RWPE1 (cell line): ENCODE results near the gene PTPN5.

Experiments
- CTCF ChIA-PET: fragments of 350-600 bp; sonication (Branson Sonifier 250); formaldehyde crosslinking; extraction: SDS; loops from one replicate; lab custom pipeline; 2021; lab: Yijun Ruan, JAX
- POLR2A ChIA-PET: fragments of 400-600 bp; formaldehyde crosslinking; extraction: SDS; loops from one replicate; lab custom pipeline; 2020; ENCODE audit warnings: antibody characterized with exemption; ENCODE audit not compliant: low non-redundant PET; lab: Yijun Ruan, JAX
- DNase-seq: peaks from one replicate; pipeline ENCODE4 v3.0.0; 2012; ENCODE audit warnings: low spot score
- H3K27ac ChIP-seq: fragments of 450-650 bp; 2 replicates; pipeline ENCODE4 v1.5.1; 2017
- TF ChIP-seq, protein P1 (sequence below): fragments of 450-650 bp; conservative IDR thresholded peaks from 2 replicates; pipeline ENCODE4 v1.5.1; 2017; ENCODE audit warnings: low read depth, mild to moderate bottlenecking

PTPN5 gene

DNA sequence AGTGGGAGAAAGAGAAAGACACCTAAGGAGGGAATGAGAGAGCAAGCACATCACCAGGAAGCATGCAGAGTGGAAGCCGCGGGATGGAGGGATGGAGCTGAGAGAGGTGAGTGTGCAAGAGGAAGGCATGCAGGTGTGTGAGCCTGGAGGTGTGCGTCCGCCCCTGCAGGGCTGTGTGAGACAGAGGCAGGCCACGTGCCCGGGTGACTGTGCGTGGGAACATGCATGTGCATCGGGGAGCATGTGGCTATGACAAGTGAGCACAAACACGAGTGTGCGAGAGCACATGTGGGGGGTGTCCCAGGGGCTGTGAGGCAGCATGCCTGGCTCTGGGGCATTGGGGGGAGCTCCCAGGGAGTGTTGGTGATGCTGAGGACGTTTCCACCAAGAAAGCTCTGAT lies 29.9 kb downstream of the PTPN5 start:
- TF ChIP-seq, protein P1, sequence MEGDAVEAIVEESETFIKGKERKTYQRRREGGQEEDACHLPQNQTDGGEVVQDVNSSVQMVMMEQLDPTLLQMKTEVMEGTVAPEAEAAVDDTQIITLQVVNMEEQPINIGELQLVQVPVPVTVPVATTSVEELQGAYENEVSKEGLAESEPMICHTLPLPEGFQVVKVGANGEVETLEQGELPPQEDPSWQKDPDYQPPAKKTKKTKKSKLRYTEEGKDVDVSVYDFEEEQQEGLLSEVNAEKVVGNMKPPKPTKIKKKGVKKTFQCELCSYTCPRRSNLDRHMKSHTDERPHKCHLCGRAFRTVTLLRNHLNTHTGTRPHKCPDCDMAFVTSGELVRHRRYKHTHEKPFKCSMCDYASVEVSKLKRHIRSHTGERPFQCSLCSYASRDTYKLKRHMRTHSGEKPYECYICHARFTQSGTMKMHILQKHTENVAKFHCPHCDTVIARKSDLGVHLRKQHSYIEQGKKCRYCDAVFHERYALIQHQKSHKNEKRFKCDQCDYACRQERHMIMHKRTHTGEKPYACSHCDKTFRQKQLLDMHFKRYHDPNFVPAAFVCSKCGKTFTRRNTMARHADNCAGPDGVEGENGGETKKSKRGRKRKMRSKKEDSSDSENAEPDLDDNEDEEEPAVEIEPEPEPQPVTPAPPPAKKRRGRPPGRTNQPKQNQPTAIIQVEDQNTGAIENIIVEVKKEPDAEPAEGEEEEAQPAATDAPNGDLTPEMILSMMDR = no peak
- H3K27ac ChIP-seq = no peak overlapping the region
- ChIA-PET POLR2A (no interaction called here), CTCF (no interaction called here)
- DNase-seq = no peak

DNA sequence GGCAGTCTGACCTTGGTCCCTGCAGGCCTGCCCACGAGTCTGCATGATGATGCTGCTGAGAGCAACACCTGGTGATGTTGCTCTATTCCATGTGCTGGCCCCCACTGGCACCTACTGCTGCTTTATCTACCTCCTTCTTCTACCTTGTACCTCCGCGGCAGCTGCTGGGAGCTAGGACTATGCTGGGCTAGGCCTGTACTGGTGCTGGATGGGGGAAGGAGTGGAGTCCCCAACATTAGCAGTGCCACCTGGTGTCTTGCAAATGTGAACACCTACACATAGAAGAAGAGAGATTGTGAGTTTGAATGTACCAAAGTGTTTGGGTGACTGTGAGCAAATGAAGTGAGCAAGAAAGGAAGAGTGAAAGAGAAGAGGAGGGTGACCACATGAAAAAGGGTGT lies 30.5 kb downstream of the PTPN5 start:
- H3K27ac ChIP-seq = no peak overlapping the region
- ChIA-PET CTCF (no interaction called here), POLR2A (no interaction called here)
- no peak for DNase-seq
- TF ChIP-seq, protein P1 = no peak

DNA sequence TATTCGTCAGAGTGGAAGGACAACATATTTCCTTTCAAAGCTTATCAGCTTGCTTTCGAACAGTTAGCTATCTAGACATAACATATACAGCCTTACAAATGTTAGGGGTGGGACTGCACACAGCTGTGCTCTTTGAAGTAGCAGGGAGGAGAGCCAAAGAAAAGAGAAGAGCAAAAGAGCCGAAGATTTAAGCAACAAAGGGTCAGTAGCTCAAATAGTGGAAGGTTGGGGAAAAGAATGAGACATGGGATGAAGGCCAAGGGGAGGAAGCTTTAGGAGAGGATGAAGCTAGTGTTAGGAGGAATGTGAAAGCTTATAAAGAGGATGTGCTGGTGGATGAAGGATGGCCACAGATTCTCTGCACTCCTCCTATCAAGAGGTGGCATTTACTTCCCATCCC lies 33.8 kb downstream of the PTPN5 start:
- H3K27ac ChIP-seq = no peak overlapping the region
- TF ChIP-seq, protein P1 = no peak
- CTCF ChIA-PET = no interaction called here
- POLR2A ChIA-PET = no interaction called here
- no peak for DNase-seq

DNA sequence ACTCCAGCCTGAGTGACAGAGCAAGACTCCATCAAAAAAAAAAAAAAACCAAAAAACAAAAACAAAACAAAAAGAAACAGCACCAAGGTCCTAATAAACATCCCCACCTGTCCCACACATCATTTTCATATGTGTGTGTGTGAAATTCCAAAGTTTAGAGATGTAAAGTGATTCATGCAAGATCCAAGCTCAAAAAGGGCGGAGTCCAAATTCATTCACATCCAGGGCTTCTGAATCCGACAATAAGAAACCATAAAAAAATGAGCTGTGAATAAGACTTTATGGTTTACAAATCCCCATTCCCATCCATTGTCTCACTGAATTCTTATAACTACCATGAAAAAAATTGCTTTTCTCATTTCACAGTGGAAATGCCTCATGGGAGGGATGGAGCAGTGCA lies 34.7 kb downstream of the PTPN5 start:
- no peak for DNase-seq

DNA sequence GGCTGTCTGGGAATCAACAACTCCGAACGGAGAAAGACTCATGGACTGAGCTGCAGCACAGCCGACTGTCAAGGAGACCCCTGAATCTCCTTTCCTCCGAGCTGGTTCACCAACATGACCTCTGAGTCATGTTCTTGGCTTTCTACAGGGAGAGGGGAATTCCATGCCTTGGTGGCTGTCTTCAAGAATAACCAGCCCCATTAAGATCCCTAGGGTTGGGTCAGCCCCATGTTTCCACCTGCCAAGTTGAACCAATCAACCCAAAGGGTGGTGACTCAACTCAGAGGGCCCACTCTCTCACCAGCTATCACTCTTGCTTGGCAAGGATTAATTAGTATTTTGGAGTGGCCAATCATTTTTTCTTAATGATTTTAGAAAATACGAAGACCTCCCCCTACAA lies 37.3 kb downstream of the PTPN5 start:
- TF ChIP-seq, protein P1 = no peak
- ChIA-PET POLR2A (no interaction called here), CTCF (no interaction called here)
- H3K27ac ChIP-seq = no peak overlapping the region
- no peak for DNase-seq

More for the DNA sequence above, 34.7 kb downstream of the PTPN5 start:
- ChIA-PET POLR2A (no interaction called here), CTCF (interaction anchor here (0.7 kb wide), 1 partner anchor 279 kb away, joined by 5 read pairs; no protein-coding TSS in a partner anchor)
- no peak overlapping the region for H3K27ac ChIP-seq
- TF ChIP-seq, protein P1 = no peak

DNA sequence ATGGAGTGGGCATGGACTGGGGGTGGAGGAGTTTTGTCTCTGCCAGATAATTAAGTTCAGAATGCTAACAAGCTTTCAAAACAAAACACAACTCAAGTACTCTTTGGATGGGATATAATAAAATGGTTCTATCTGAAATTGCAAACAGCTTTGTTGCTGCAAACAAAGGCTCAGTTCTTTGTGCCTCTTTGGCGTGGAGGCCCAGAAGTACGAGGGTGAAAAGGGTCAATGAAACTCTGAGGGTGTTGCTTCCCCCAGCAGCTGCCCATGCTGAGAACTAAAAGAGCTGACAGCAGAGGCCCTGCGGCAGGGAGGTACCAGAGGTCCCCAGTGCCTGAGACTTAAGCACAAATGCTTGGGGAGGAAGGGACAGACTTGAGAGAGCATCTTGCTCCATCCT lies 39.1 kb downstream of the PTPN5 start:
- no peak overlapping the region for H3K27ac ChIP-seq
- TF ChIP-seq, protein P1 = no peak
- DNase-seq = no peak
- POLR2A ChIA-PET = no interaction called here
- CTCF ChIA-PET = no interaction called here

DNA sequence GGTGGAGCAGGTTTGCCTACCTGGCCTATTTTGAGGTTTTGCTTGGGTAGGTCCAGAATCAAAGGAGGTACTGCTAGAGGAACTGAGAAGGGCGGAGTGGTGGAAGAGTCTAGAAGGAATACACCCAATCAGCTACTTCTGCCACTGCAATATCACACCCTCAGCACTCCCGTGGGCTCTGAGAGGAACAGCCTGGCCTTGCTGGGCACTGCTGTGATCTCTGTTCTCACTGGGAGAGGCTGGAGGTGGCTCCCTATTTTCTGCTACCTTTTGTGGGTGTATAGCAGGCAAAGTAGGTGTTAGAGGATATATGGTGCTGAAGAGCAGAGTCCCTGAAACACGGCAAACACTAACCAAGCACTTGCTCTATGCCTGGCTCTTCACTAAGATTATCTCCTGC lies 40.7 kb downstream of the PTPN5 start:
- no peak overlapping the region for H3K27ac ChIP-seq
- POLR2A ChIA-PET = no interaction called here
- CTCF ChIA-PET = no interaction called here
- TF ChIP-seq, protein P1 = no peak
- no peak for DNase-seq
